ENCODE measurements around the gene C1orf21.

C1orf21 gene

GRCh38 chr1:184513966-184514365, 127.1 kb downstream of the C1orf21 start:
- H3K4me1 ChIP-seq: no peaks in the 10 kb centered on the region
- no peak overlapping the region for H3K27ac ChIP-seq
- no peak for TF ChIP-seq CTCF (IDR thresholded peaks at IDR 0.05)
- no peaks in the 10 kb centered on the region for H3K79me2 ChIP-seq
- no peaks in the 10 kb centered on the region for H3K9me3 ChIP-seq (ENCODE audit: control insufficient read depth, low read length)
- H3K4me3 ChIP-seq (ENCODE audit: low read depth, low read length): no peak overlapping the region
- no peak overlapping the region for H3K4me2 ChIP-seq (ENCODE audit: low read length)
- H3K27me3 ChIP-seq (ENCODE audit: control insufficient read depth, insufficient read depth, low read length): no peaks in the 10 kb centered on the region
- H3K36me3 ChIP-seq (ENCODE audit: control insufficient read depth, insufficient read depth, low read length): no peaks in the 10 kb centered on the region
- H2AFZ ChIP-seq: no peak overlapping the region
- no peak overlapping the region for H3K9ac ChIP-seq

- Histone ChIP-seq H3K9ac (no peak overlapping the region), H3K27ac (no peak overlapping the region), H3K4me1 (no peaks in the 10 kb centered on the region), H3K36me3 (ENCODE audit: control insufficient read depth, insufficient read depth, low read length) (no peaks in the 10 kb centered on the region), H3K9me3 (ENCODE audit: control insufficient read depth, low read length) (no peaks in the 10 kb centered on the region), H3K4me2 (ENCODE audit: low read length) (no peak overlapping the region), H2AFZ (no peak overlapping the region), H3K79me2 (no peaks in the 10 kb centered on the region), H3K27me3 (ENCODE audit: control insufficient read depth, insufficient read depth, low read length) (no peaks in the 10 kb centered on the region), H3K4me3 (ENCODE audit: low read depth, low read length) (no peak overlapping the region)
- no peak for TF ChIP-seq CTCF (IDR thresholded peaks at IDR 0.05)
Measured at GRCh38 chr1:184514447-184514846, 127.6 kb downstream of the C1orf21 start.

DNA sequence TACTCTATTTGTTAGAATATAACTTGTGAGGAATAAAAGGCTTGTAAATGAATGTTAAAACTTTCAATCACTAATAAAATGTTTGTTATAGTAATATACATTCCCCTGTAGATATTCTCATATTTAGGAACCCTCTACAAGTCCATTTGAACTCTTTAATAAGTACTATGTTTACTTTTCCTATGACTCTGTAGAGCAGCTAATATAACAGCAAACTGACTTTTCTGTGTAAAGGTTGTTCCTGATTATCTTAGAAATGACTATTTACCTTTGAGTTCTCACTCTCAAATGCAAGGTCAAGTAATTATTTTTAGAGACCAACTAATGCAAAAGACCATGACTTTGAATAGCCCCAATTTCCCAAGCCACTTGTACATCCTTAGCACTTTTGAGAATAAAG, 130.3 kb downstream of the C1orf21 start:
- no peaks in the 10 kb centered on the region for H3K27me3 ChIP-seq (ENCODE audit: control insufficient read depth, insufficient read depth, low read length)
- H3K79me2 ChIP-seq: no peaks in the 10 kb centered on the region
- no peak overlapping the region for H3K9ac ChIP-seq
- no peaks in the 10 kb centered on the region for H3K9me3 ChIP-seq (ENCODE audit: control insufficient read depth, low read length)
- no peak overlapping the region for H3K4me2 ChIP-seq (ENCODE audit: low read length)
- no peak overlapping the region for H3K4me3 ChIP-seq (ENCODE audit: low read depth, low read length)
- H3K27ac ChIP-seq: no peak overlapping the region
- TF ChIP-seq CTCF (IDR thresholded peaks at IDR 0.05): no peak
- no peaks in the 10 kb centered on the region for H3K36me3 ChIP-seq (ENCODE audit: control insufficient read depth, insufficient read depth, low read length)
- H3K4me1 ChIP-seq: no peaks in the 10 kb centered on the region
- H2AFZ ChIP-seq: no peak overlapping the region

GRCh38 chr1:184518736-184519357, 132.0 kb downstream of the C1orf21 start:
- no peak overlapping the region for H2AFZ ChIP-seq
- H3K79me2 ChIP-seq: no peaks in the 10 kb centered on the region
- no peak overlapping the region for H3K4me2 ChIP-seq (ENCODE audit: low read length)
- no peaks in the 10 kb centered on the region for H3K27me3 ChIP-seq (ENCODE audit: control insufficient read depth, insufficient read depth, low read length)
- H3K9ac ChIP-seq: no peak overlapping the region
- no peaks in the 10 kb centered on the region for H3K9me3 ChIP-seq (ENCODE audit: control insufficient read depth, low read length)
- H3K27ac ChIP-seq: no peak overlapping the region
- H3K4me3 ChIP-seq (ENCODE audit: low read depth, low read length): no peak overlapping the region
- no peak for TF ChIP-seq CTCF (IDR thresholded peaks at IDR 0.05)
- H3K4me1 ChIP-seq: no peaks in the 10 kb centered on the region
- no peaks in the 10 kb centered on the region for H3K36me3 ChIP-seq (ENCODE audit: control insufficient read depth, insufficient read depth, low read length)

DNA sequence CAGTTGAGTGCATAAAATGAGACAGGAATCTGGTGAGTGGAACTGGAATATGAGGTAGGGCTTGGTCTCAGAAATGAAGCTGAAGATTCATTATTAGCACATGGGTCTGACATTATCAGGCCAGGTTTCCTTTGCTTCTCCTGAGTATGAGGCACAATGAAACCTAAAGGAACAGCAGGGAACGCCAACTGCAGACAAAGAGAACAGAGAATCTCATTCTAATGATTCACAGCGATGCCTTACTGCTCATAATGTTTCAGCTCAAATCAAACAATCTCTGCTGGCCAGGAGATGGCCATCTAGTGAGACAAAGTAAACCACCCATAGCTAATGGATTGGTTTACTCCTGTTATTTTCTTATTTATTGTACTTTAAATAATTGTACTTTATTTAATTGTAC, 133.5 kb downstream of the C1orf21 start:
- no peak overlapping the region for H3K27ac ChIP-seq
- no peaks in the 10 kb centered on the region for H3K36me3 ChIP-seq (ENCODE audit: control insufficient read depth, insufficient read depth, low read length)
- H3K9me3 ChIP-seq (ENCODE audit: control insufficient read depth, low read length): no peaks in the 10 kb centered on the region
- no peak overlapping the region for H3K9ac ChIP-seq
- H3K4me2 ChIP-seq (ENCODE audit: low read length): no peak overlapping the region
- H3K4me1 ChIP-seq: no peaks in the 10 kb centered on the region
- no peaks in the 10 kb centered on the region for H3K27me3 ChIP-seq (ENCODE audit: control insufficient read depth, insufficient read depth, low read length)
- no peak for TF ChIP-seq CTCF (IDR thresholded peaks at IDR 0.05)
- no peaks in the 10 kb centered on the region for H3K79me2 ChIP-seq
- no peak overlapping the region for H3K4me3 ChIP-seq (ENCODE audit: low read depth, low read length)
- no peak overlapping the region for H2AFZ ChIP-seq

All from parathyroid adenoma (tissue), 2 donors.